Neuronal stem cell (in vitro differentiated cells): ENCODE data around the gene DUS1L.

ENCODE experiments used
- DNase-seq: peaks from one replicate; pipeline ENCODE4 v3.0.0-alpha.2; 2013; ENCODE audit warnings: low spot score
- H2AFZ ChIP-seq: one replicate; pipeline ENCODE4 v1.6.1; 2013; ENCODE audit warnings: mild to moderate bottlenecking, low read length, inconsistent platforms
- H2AK5ac ChIP-seq: 2 replicates; pipeline ENCODE4 v1.6.1; 2013; ENCODE audit warnings: low read depth, mild to moderate bottlenecking, inconsistent platforms, low read length, moderate library complexity, mixed read lengths
- H2BK120ac ChIP-seq: 2 replicates; pipeline ENCODE4 v1.6.1; 2013; ENCODE audit warnings: low read depth, mild to moderate bottlenecking, inconsistent platforms, low read length, moderate library complexity, mixed read lengths
- H2BK12ac ChIP-seq: one replicate; pipeline ENCODE4 v1.6.1; 2013; ENCODE audit warnings: low read length, inconsistent platforms
- H2BK15ac ChIP-seq: 2 replicates; pipeline ENCODE4 v1.6.1; 2013; ENCODE audit warnings: mild to moderate bottlenecking, low read length, inconsistent platforms, mixed read lengths
- H2BK5ac ChIP-seq: one replicate; pipeline ENCODE4 v1.6.1; 2013; ENCODE audit warnings: inconsistent platforms, mild to moderate bottlenecking, low read length, moderate library complexity
- H3K14ac ChIP-seq: one replicate; pipeline ENCODE4 v1.6.1; 2013; ENCODE audit warnings: low read length, inconsistent platforms
- H3K18ac ChIP-seq: 2 replicates; pipeline ENCODE4 v1.6.1; 2013; ENCODE audit warnings: low read length, inconsistent platforms
- H3K23ac ChIP-seq: 2 replicates; pipeline ENCODE4 v1.6.1; 2013; ENCODE audit warnings: low read depth, mild to moderate bottlenecking, mixed read lengths, low read length, inconsistent platforms; ENCODE audit not compliant: poor library complexity
- H3K27ac ChIP-seq: replicated peaks from 3 replicates; pipeline ENCODE4 v1.5.1; 2013; ENCODE audit warnings: low read length, inconsistent platforms
- H3K27me3 ChIP-seq, 3 experiments: 2 replicates each; pipeline ENCODE4 v1.6.1; 2013; ENCODE audit warnings: low read length in 3 of 3, mild to moderate bottlenecking in 2 of 3, inconsistent platforms in 1 of 3, low read depth in 1 of 3, mixed read lengths in 1 of 3, moderate library complexity in 1 of 3; ENCODE audit not compliant: control insufficient read depth in 3 of 3, insufficient read depth in 3 of 3
- H3K36me3 ChIP-seq, 2 donors: replicated peaks in 1 of 2; 2 replicates each; pipeline ENCODE4 v1.6.1; 2013; ENCODE audit warnings: low read length in 2 of 2; ENCODE audit not compliant: control insufficient read depth in 2 of 2, insufficient read depth in 2 of 2
- H3K4ac ChIP-seq: 2 replicates; pipeline ENCODE4 v1.6.1; 2013; ENCODE audit warnings: inconsistent platforms, mild to moderate bottlenecking, low read length, moderate library complexity
- H3K4me1 ChIP-seq, 2 donors: 1 replicate in 1 of 2; 2 replicates in 1 of 2; pipeline ENCODE4 v1.6.1; 2013; ENCODE audit warnings: low read length in 2 of 2, low read depth in 1 of 2; ENCODE audit not compliant: control insufficient read depth in 2 of 2, insufficient read depth in 1 of 2
- H3K4me2 ChIP-seq: one replicate; pipeline ENCODE4 v1.6.1; 2013; ENCODE audit warnings: mild to moderate bottlenecking, low read length, inconsistent platforms; ENCODE audit not compliant: insufficient read depth, poor library complexity, severe bottlenecking
- H3K4me3 ChIP-seq, 2 donors: 2 replicates each; pipeline ENCODE4 v1.5.1; 2013; ENCODE audit warnings: low read length in 2 of 2, mild to moderate bottlenecking in 2 of 2, inconsistent platforms in 1 of 2, moderate library complexity in 1 of 2
- H3K79me1 ChIP-seq: one replicate; pipeline ENCODE4 v1.6.1; 2013; ENCODE audit warnings: low read depth, mild to moderate bottlenecking, inconsistent platforms, low read length, moderate library complexity
- H3K9ac ChIP-seq: one replicate; pipeline ENCODE4 v1.6.1; 2013; ENCODE audit warnings: mild to moderate bottlenecking, low read depth, low read length, inconsistent platforms; ENCODE audit not compliant: poor library complexity
- H3K9me3 ChIP-seq, 2 donors: replicated peaks in 1 of 2; 2 replicates each; pipeline versions ENCODE3 to v1.6.1; 2013; ENCODE audit warnings: low read length in 2 of 2, mild to moderate bottlenecking in 2 of 2, inconsistent platforms in 1 of 2, low read depth in 1 of 2, mixed read lengths in 1 of 2, moderate library complexity in 1 of 2; ENCODE audit not compliant: control insufficient read depth in 2 of 2, insufficient read depth in 1 of 2
- H4K8ac ChIP-seq: one replicate; pipeline ENCODE4 v1.6.1; 2013; ENCODE audit warnings: low read depth, mild to moderate bottlenecking, inconsistent platforms, low read length, moderate library complexity
- H4K91ac ChIP-seq: one replicate; pipeline ENCODE4 v1.6.1; 2013; ENCODE audit warnings: low read length, low read depth, mild to moderate bottlenecking, inconsistent platforms; ENCODE audit not compliant: poor library complexity
- WGBS, 2 donors: extraction: QIAGEN DNeasy Blood & Tissue Kit; methylation state at CpG; one replicate each; pipeline ENCODE4 v1.1.7; 2013; ENCODE audit warnings: missing lambda C conversion rate in 2 of 2, mixed read lengths in 1 of 2; ENCODE audit not compliant: insufficient read length in 2 of 2, insufficient replicate concordance in 1 of 2; ENCODE audit errors: extremely low coverage in 2 of 2; 5-methylcytosine and 5-hydroxymethylcytosine counted together

DUS1L gene

GRCh38 chr17:82106688-82107305, 41.2 kb upstream of the DUS1L start:
- Histone ChIP-seq H4K91ac (no peak overlapping the region), H2AK5ac (peak overlapping the region; percentile 87), H3K4me3 (no peak overlapping the region), H3K27me3 (no peaks in the 10 kb centered on the region), H2BK15ac (peak overlapping the region; percentile 88), H3K4me1 (peaks cover 29 to 33% of the 10 kb centered on the region in 2 donors), H3K79me1 (no peaks in the 10 kb centered on the region), H3K9me3 (no peaks in the 10 kb centered on the region), H3K18ac (peak overlapping the region; percentile 83), H2BK12ac (peak overlapping the region; percentile 61), H3K36me3 (peaks cover 0 to 13% of the 10 kb centered on the region in 2 donors), H3K27ac (no peak overlapping the region), H3K14ac (peak overlapping the region; percentile 94), H3K4me2 (no peak overlapping the region), H2AFZ (no peak overlapping the region), H2BK120ac (peak overlapping the region; percentile 56), H2BK5ac (no peak overlapping the region), H3K4ac (peak overlapping the region; percentile 91), H4K8ac (no peak overlapping the region), H3K23ac (peak overlapping the region; percentile 94), H3K9ac (peak overlapping the region; percentile 63)
- WGBS, 2 donors = no CpG with 5 or more reads among the region's 9 CpGs
- no peak for DNase-seq

GRCh38 chr17:82105882-82106687, 40.5 kb upstream of the DUS1L start:
- Histone ChIP-seq H4K91ac (no peak overlapping the region), H3K4me1 (peaks cover 35 to 38% of the 10 kb centered on the region in 2 donors), H3K18ac (peak overlapping the region; percentile 39), H4K8ac (no peak overlapping the region), H3K9ac (peak overlapping the region; percentile 50), H2BK12ac (peak overlapping the region; percentile 78), H2AFZ (peak overlapping the region; percentile 42), H2AK5ac (peak overlapping the region; percentile 26), H3K14ac (peak overlapping the region; percentile 50), H3K36me3 (peaks cover 0 to 8% of the 10 kb centered on the region in 2 donors), H2BK120ac (no peak overlapping the region), H3K27ac (no peak overlapping the region), H2BK5ac (peak overlapping the region; percentile 1), H3K4me2 (no peak overlapping the region), H3K79me1 (peaks cover 1% of the 10 kb centered on the region), H3K27me3 (no peaks in the 10 kb centered on the region), H3K9me3 (no peaks in the 10 kb centered on the region), H3K23ac (peak overlapping the region; percentile 89), H2BK15ac (peak overlapping the region; percentile 86), H3K4me3 (peak overlapping the region in 1 of 2 donors; percentile 37), H3K4ac (peak overlapping the region; percentile 58)
- no peak for DNase-seq
- WGBS, 2 donors = no CpG with 5 or more reads among the region's 24 CpGs

- Histone ChIP-seq H3K4me3 (no peak overlapping the region), H3K14ac (no peak overlapping the region), H3K9me3 (peaks cover 0 to under 1% of the 10 kb centered on the region in 2 donors), H3K36me3 (peaks cover 0 to 8% of the 10 kb centered on the region in 2 donors), H3K4me1 (peaks cover 36 to 40% of the 10 kb centered on the region in 2 donors), H2BK15ac (peak overlapping the region; percentile 86), H3K18ac (peak overlapping the region; percentile 39), H3K27me3 (no peaks in the 10 kb centered on the region), H3K23ac (peak overlapping the region; percentile 89), H3K4ac (peak overlapping the region; percentile 20), H4K91ac (no peak overlapping the region), H3K4me2 (no peak overlapping the region), H3K9ac (no peak overlapping the region), H2BK12ac (no peak overlapping the region), H3K79me1 (peaks cover 5% of the 10 kb centered on the region), H2AFZ (no peak overlapping the region), H2AK5ac (peak overlapping the region; percentile 26), H2BK5ac (peak overlapping the region; percentile 1), H4K8ac (peak overlapping the region; percentile 19), H3K27ac (no peak overlapping the region), H2BK120ac (no peak overlapping the region)
- WGBS, 2 donors = no CpG with 5 or more reads among the region's 13 CpGs
- no peak for DNase-seq
Observed at GRCh38 chr17:82105417-82105881, 39.8 kb upstream of the DUS1L start.
